Stimulated activated CD8-positive, alpha-beta memory T cell treated with anti-CD3 and anti-CD28 coated beads, Interleukin-2, amount 100 ng/mL, for 48 hours (primary cell): ENCODE measurements around the gene CHST8.

ENCODE experiments used
- DNase-seq, 2 donors: peaks; one replicate each; pipeline ENCODE4 v3.0.0-alpha.2; 2020; ENCODE audit warnings: low read depth in 2 of 2

The CHST8 gene

DNA sequence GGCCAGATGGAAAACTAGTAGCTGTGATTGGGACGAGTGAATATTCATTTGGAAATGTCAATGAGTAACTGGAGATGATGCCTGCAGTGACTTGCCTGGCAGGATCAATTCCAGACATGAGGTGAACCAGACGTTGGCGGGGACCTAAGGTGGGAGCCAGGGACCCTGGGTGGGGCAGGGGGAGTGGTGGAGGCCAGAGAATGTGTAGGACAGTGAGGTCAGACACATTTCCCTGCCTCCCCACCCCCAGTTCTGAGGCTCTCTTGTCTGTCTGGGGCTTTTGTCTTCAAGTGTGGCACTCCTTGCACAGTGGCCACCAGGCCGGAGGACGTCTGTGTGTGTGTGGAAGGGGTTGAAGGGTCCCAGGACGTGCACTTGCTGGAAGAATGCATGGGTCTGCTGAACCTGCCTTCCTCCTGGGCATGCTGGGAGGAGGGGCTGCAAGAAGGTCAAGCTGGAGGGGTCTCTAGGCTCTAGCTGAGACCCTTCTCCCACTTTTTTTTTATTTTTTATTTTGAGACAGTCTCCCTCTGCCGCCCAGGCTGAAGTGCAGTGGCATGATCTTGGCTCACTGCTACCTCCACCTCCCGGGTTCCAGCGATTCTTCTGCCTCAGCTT, 51.6 kb downstream of the CHST8 start:
- DNase-seq: no peak

DNA sequence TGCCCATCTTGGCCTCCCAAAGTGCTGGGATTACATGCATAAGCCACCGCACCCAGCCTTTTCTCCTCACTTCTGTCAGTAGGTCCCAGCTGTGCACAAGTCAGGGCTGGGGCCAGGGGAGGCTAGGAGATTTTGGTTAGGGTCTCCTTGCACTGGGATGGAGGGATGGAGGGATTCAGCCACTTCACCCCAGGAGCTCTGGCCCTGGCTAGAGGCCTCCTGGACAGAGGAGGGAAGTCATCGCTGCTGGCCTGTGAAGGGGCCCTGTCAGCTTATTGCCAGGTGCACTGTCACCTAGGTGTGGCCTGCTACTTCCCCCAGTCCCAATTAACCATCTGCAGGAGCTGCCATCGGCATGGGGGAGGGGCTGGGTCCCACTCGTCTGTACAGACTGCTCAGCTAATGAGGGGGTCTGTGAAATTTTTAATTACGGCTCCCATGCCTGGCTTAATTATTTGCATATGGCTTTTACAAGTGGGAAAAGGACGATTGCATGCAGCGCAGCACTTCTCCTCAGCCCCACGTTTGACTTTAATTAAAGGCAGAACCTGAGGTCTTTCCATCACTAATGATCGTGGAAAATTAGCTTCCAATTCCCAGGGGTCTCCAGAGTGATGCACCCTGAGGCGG, 52.4 kb downstream of the CHST8 start:
- DNase-seq: no peak

DNA sequence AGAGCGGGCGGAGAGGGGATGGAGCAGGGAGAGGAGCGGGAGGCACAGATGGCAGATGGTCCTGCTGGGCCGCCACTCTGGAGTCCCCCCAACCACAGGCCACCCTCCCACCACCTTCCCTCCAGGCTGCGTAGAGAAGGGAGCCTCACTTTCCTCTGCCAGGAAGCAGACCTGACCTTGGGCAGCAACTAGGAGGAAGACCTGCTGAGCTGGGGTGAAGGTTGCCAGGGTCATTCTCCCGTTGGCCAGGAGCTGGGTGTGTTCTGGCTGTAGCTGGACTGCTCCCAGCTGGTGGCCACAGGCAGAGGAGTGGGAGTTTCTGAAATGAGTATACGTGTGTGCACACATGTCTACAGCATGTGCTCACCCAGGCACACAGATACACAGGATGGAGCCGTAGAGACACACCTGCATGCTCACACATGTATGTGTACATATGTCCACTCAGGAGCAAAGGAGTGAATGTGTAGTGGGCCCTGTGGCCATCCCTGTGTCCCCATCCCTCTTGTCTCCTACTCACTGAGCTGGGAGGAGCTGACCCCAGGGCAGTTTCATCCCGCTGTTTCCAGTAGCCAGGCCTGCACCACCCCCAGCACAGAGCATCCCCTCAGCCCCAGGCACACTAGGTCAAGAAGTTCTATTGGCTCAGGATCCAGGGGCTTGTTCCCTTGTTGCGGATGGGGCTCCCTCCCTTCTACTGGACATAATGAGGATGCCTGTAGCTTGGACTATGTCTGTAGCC, 53.0 kb downstream of the CHST8 start:
- DNase-seq: no peak

DNA sequence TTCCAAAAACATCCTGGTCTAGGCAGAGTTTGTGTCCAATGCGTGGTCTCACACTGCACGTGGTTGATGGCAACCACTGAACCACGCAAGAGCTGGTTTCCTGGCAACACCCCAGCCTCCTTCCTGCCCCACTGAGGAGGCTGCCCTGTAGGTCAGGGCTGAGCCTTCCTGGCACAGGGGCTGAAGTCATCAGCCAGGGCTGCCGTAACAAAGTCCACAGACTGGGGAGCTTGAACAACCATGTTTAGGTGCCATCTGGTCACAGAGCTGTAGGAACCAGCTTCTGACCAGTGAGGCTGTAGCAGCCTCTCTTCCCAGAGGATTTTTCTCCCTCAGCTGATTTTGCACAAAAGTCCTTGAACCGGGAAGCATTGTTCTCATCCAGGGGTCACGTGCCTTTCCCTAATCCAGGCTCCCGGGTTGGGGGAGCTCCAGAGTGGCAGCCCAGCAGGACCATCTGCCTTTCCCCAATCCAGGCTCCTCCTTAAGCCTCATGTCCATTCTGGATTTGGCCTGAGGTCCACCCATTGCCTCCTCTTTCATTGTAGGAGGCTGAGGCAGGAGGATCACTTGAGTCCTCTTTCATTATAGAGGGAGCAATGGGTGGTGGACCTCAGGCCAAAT, 53.9 kb downstream of the CHST8 start:
- DNase-seq: no peak

DNA sequence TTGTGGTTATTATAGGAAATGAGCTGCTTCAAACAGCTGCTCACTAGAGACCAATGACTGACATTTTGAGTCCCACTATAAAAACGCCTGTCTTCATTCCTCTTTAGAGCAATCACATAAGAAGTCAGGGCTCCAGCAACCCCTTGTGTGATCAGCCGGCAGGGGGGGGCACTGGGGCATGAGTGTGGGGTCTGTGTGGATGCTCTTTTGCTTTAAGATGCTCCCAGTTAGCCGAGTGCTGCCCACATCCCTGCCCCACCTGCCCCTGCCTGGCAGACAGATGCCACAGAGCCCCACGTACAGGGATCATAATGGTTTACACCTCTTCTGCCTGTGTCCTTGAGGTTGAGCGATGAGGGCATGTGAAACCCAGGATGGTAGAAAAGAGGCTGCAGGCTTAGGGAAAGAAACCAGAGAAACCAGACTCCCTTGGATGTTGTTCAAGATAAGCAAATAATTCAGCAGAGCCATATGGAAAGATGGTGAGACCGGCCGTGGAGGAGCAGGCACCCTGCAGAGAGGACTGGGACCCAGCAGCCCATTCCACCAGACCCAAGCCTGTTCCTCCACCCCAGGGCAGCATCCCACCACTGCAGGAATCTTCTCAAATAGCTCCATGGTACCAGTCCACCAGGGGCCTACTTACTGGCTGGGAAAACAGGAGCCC, 55.4 kb downstream of the CHST8 start:
- DNase-seq: no peak

DNA sequence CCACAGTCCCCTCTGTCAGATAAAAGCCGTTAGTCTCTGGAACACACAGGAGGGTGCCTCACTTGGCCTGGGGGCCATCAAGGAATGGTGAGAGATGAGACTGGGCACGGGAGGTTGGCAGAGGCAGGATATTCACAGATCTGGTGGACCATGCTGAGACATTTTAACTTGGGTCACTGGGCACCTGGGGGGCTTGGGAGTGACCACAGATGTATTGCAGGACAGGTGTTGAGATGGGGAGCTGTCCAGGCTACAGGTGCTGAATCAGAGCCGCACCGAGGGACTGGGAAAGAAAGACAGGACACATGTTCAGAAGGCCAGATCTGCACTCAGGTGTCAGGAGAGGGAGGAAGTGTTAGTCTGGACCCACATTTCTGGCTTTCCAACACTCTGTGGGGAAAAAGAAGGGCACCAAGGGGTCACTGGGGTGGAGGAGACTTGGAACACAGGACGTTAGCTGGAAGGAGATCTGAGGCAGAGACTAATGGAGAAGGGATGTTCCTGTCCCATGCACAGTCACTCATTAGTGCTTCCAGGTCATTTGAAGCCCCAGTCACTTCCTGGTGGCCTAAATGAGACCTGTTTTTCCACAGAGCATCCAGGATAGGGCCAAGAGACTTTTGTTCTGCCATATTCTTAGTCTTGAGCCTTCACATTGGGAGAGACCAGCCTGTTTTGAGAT, 56.1 kb downstream of the CHST8 start:
- no peak for DNase-seq

DNA sequence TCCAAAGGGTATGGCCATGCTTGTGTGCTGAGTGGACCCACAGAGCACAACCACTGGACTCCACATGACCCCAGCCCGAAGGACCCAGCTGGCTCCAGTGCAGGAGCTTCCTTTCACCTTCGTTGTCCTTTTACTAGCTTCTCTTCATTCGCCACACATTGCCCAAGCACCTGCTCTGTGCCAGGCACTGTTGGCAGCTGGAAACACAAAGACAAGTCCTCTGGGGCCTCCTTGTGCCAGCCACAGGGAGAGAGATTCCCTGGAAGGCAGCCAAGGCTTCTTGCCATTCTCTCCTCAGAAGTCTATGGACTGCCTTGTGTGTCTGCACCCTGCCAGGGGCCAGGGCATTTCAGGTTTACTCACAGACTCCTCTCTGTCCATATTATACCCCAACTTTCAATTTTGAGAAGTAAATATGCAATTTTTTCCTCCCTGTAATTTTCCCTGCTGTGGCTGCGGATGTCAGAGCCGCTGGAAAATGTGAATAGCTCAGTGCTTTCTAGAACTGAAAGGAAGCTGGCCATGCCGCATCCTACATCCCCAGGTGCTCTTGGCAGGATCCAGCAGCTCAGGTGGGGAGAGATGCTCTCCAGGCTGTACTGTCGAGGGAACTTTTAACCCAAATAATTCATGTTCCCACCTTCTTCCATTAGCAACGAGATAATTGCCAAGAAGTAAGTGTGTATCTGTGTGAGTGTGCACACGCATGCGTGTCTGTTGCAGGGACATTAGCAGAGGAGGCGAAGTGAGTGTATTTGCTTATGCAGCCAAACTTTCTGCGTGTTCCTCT, 57.2 kb downstream of the CHST8 start:
- DNase-seq: no peak

DNA sequence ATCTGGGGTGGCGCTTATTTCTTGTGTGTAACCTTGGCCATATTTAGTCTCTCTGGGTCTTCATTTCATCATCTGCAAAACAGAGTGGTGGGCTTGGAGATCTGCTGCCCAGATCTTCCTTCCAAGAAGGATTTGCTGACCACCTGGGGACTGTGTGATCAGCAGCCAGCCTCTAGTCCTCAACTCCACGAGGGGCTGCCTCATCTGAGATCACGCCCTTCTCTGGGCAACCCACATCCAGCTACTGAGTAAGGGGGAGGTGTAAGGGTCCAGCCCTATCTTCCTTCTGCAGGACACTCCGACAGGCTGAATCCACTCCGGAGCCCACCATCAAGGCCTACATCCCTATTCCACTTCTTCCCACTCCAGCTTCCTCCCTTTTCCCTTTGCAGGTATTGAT, 57.9 kb downstream of the CHST8 start:
- DNase-seq: no peak

DNA sequence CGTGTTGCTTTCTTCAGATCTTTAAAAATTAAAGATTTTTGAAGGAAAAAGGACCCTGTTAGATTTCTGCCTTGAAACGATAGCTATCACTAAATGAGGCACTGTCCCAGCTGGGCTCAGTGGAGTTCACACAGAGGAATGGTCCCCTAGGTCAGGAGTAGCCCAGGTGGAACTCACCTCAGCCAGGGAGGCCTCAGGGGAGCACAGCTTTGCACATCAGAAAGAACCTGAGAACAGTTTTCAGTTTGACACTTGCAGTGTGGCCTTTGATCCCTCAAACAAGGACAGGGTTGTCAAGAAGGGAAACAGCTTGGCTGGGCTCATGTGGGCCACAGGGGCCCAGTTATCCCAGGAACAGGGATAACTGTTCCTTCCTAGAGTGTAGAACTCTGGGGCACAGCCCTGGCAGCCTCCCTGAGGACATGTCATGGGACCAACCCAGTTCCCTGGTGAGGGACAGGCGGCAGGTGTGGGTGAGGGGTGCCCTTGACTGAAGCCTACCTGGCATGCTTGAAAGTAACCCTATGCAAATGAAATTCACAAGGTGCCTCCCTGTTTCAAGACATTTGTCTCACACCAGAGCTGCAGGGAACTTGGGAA, 59.4 kb downstream of the CHST8 start:
- DNase-seq: no peak

DNA sequence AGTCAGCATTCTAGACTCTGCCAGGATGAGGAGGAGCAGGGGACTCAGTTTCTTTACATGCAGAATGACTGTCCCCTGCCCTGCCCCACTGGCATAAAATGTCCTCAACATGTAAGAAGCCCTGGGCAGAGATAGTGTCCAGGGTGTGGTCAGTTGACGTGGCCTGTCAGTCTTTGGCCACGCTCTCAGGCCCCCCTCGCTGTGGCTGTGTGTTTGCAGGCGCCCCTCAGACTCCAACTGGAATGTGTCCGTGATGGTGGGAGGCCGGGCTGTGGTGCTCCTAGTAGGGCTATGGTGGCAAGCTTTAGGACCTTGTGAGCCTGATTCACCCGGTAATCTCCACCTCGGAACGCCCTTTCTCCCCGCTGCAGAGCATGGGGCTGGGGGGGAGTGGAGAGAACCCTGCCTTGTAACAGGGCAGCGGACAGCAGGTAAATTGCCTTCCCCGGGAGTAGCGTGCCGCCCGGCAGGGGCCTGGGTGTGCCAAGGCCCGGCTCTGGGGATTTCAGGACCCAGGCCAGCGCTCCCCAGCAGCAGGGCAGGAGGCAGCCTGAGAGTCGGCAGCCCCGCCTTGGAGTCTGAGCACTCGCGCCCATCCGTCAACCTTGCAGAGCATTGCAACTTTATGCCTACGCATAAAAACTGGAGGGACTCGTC, 62.3 kb downstream of the CHST8 start:
- DNase-seq: no peak

DNA sequence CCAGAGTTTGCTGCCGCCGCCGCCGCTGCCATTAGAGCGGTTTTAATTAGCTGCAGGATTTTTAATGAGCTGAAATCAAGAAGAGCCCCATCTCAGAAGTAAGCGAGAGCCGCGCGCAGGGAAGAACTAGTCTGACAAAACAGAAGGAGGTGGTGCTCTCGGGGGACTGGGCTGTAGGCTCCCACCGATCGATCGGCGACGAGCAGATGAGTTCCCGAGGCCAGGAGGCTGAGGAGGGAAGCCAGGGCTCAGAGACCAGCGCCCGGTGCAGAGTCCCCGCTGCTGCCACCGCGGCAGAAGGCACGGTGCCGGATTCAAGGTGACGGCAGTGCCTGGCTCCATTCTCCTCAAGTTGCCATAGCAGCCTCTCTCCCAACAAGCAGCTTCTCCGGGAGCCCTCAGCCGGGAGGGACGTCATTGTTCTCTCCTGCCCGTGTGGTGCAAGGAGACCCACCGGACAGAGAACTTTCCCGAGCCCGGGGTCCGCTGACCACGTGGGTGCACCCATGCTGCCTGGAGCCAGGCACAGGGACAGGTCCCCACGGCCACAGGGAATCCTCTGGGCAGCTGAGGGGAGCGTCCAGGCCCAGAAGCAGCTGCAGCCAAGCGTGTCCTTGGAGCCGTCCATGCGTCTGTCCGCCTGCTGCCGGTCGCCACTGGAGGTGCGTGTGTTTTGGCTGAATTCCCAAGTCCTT, 62.9 kb downstream of the CHST8 start:
- DNase-seq: no peak

DNA sequence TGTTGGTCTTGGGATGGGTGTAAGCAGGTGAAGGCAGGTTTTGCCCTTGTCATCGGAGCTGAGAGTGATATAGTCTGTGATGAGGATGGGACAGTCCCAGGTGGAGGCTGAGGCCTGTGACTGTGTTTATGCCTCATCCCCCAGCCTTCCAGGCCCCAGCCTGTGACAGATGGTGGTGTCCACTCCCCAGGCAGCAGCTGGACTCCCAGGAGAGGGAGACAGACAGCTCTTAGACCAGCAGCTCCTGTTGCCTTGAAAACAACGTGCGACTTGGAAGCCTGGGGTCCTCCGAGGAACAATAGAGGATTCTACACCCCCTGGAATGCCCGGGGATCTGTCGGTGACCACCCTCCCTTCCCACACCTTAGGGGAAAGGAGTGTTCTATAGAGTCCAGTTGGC, 63.8 kb downstream of the CHST8 start:
- no peak for DNase-seq

DNA sequence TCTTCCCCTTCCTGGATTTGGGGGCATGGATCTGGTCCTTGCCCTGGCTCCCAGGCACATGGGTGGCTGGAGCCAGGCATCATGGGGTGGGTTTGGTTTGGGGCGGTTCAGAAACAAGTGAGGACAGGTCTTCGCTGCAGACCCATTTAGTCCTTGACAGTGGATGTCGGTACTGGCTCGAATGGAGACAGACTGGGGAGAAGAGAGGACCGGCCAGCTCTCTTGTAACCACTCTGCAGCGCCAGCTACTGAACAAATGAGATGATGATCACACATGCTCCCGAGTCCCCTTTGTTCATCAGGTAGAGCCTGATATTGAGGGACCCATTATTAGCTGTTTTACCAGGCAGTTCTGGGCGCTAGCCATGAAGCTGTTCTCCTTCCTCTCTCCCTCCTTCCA, 64.5 kb downstream of the CHST8 start:
- no peak for DNase-seq

DNA sequence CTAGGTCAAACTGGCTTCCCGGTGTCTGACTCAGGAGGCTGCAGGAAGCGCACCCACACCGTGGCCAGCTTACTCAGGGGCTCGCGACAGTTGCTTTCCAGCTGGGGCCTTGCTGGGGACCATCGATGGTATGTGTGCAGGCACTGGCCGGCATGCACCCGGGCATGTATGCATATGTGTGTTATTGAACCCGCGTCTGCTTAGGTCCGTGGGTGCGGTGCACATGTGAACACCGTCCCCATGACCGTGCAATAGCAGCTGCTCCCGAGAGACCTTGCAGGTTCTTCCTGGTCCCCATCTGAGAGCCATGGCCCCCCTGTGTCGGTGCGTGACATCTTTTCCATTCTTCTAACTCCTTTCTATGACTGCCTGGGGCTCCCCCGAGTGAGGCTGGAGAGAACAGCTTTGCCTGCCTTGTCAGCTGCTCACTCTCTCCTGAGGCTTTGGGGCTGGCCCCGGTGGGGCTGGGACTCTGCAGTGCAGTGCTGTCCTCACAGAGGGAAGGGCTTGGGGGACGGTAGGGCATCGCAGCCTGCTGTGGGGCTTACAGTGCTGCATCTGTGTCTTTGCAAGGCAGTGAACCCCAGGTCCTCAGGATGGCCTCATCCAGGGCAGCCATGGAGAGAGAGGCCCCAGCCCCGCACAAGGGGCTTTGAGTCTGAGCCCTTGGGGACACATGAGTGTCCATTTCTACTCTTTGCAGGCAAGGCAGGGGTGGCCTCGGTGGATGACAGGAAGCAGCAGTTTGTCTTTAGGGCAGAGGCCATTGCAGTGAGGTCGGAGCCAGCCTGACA, 65.1 kb downstream of the CHST8 start:
- DNase-seq: no peak

DNA sequence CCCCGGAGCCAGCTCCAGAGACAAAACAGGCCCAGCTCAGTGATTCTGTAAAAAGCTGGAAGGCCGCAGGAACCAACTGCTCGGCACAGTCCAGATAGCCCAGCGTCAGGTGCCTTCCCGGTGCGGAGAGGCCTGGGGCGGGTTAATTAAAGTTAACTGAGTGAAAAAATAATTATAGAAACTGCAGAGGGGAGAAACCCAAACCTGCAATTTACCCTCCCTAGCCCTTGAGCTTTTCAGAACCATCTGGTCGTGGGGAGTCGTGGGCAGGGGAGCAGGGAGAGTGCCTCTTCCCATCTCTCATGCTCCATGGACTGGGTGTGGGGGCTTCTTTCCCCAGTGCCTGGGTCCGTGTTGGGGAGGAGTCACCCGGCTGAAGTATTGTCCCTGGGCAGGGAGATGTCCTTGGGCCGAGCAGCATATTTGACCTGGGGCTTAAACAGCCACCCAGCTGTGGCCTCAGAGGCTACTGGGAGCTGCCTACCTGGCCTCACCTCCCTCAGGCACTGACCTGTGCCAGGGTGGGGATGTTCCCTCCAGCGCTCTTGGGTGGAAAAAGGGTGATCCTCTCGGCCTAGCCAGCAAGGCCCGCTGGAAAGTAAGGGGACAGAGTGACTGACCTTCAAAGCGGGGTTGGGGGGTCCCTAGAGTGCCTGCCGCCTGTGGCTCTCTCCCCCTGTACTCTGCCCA, 65.9 kb downstream of the CHST8 start:
- no peak for DNase-seq

DNA sequence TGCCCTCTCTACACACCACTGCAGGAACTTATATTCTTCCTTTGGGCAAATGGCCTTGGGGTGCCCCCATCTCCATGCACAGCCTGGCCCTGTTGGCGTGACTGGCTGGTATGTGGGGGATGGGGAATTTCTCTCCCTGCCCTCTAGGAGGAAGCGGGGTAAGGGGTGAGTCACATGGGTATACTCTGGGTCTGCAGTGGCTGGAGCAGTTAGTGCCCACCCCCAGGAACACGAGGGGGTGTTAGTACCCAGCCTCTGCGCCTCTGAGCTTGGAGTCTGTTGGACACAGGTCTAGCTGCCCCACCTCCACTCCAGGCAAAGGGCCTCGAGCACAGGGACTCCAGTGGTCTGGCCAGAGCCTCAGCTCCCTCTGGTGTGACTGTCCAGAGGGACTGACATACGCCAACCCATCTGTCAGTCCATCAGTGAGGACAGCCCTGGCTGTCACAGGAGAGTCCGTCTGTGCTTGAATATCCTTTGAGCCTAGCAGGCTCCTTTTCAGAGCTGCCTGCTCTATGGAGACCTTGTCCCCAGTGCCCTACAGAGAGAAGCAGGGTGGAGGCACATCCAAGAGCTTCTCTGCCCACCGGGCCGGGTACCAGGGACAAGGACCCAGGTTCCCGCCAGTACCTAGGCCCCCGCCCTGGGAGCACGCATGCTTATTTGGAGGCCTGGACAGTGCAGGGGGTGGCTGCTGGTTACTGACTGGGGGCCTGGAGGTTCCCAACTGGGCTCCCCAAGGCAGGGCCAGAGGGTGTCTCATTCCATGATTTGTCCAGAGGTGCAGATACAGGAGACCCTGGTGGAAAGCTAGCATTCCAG, 66.6 kb downstream of the CHST8 start:
- no peak for DNase-seq

DNA sequence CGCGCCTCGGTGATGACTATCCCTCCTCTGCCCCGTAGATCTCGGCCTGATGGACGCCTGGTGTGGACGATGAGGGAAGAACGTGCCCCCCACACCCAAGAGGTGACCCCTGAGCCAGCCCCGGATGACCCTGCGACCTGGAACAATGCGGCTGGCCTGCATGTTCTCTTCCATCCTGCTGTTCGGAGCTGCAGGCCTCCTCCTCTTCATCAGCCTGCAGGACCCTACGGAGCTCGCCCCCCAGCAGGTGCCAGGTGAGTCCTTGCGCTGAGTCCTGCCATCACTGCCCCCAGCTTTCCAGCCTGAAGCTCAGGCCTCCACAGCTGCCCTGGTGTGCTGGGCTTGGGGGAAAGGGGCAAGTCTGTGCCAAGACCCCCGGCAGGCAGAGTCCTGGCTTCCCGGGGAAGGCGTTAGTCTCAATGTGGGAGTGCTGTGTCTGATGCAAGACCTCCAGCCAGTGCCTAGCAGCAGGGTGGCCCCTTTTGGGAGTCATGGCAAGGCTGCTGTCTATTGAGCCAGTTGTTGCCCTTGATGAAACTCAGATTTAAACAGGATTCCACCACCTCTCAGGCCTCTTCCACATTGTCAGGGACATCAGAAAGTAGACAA, 67.5 kb downstream of the CHST8 start:
- DNase-seq: no peak
